Parathyroid adenoma (tissue), 2 donors: Measurements from ENCODE around the gene SEMA3A.
A peak's percentile ranks its signal among the peaks of the same experiment; 100 is the strongest.

Source experiments
- H2AFZ ChIP-seq: fragments of 300-600 bp; sonication (generic); one replicate; pipeline ENCODE4 v1.7.0; 2017; ENCODE audit warnings: antibody characterized with exemption, mild to moderate bottlenecking
- H3K27ac ChIP-seq: fragments of 300-600 bp; sonication (generic); one replicate; pipeline ENCODE4 v1.7.0; 2017
- H3K27me3 ChIP-seq: fragments of 300-600 bp; sonication (generic); one replicate; pipeline ENCODE4 v1.7.0; 2017; ENCODE audit warnings: low read length; ENCODE audit not compliant: control insufficient read depth, insufficient read depth
- H3K36me3 ChIP-seq: fragments of 300-600 bp; sonication (generic); one replicate; pipeline ENCODE4 v1.7.0; 2017; ENCODE audit warnings: low read length; ENCODE audit not compliant: control insufficient read depth, insufficient read depth
- H3K4me1 ChIP-seq: fragments of 300-600 bp; sonication (generic); one replicate; pipeline ENCODE4 v1.7.0; 2017; ENCODE audit warnings: control low read depth
- H3K4me2 ChIP-seq: fragments of 300-600 bp; sonication (generic); one replicate; pipeline ENCODE4 v1.7.0; 2017; ENCODE audit warnings: low read length
- H3K4me3 ChIP-seq: fragments of 300-600 bp; sonication (generic); one replicate; pipeline ENCODE4 v1.7.0; 2017; ENCODE audit warnings: low read depth, low read length
- H3K79me2 ChIP-seq: fragments of 300-600 bp; sonication (generic); one replicate; pipeline ENCODE4 v1.7.0; 2017; ENCODE audit warnings: control low read depth
- H3K9ac ChIP-seq: fragments of 300-600 bp; sonication (generic); one replicate; pipeline ENCODE4 v1.7.0; 2017; ENCODE audit warnings: mild to moderate bottlenecking
- H3K9me3 ChIP-seq: fragments of 300-600 bp; sonication (generic); one replicate; pipeline ENCODE4 v1.7.0; 2017; ENCODE audit warnings: low read length; ENCODE audit not compliant: control insufficient read depth
- TF ChIP-seq, protein P1 (sequence below): fragments of 300-600 bp; sonication (generic); IDR thresholded peaks from one replicate; pipeline ENCODE4 v1.7.0; 2017; ENCODE audit warnings: antibody characterized with exemption, mild to moderate bottlenecking
- donor health status: primary hyperparathyroidism.

The SEMA3A gene

DNA sequence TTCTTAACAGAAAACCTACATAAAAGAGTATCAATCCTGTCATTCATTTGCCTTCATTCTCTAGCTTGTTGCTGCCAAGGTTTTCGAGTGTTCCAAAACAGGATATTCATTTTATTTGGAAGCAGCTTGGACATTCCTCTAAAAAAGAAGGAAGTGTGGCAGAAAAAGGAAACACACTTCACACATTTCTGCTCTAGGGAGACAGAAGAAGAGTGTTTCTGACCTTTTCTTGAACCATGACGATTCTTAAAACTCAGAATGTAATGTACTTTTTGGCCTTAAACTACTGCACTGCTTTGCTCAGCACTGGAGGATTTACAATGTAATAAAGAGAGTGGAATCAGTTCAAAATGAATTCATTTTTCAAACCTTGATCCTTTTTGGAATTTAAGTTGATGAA is 81.3 kb downstream of the SEMA3A start:
- Histone ChIP-seq H3K4me2 (peak overlapping the region; percentile 13), H2AFZ (no peak overlapping the region), H3K27ac (peak overlapping the region; percentile 17), H3K79me2 (no peaks in the 10 kb centered on the region), H3K9ac (no peak overlapping the region), H3K27me3 (no peaks in the 10 kb centered on the region), H3K4me1 (no peaks in the 10 kb centered on the region), H3K9me3 (no peaks in the 10 kb centered on the region), H3K4me3 (no peak overlapping the region), H3K36me3 (no peaks in the 10 kb centered on the region)
- TF ChIP-seq, protein P1, sequence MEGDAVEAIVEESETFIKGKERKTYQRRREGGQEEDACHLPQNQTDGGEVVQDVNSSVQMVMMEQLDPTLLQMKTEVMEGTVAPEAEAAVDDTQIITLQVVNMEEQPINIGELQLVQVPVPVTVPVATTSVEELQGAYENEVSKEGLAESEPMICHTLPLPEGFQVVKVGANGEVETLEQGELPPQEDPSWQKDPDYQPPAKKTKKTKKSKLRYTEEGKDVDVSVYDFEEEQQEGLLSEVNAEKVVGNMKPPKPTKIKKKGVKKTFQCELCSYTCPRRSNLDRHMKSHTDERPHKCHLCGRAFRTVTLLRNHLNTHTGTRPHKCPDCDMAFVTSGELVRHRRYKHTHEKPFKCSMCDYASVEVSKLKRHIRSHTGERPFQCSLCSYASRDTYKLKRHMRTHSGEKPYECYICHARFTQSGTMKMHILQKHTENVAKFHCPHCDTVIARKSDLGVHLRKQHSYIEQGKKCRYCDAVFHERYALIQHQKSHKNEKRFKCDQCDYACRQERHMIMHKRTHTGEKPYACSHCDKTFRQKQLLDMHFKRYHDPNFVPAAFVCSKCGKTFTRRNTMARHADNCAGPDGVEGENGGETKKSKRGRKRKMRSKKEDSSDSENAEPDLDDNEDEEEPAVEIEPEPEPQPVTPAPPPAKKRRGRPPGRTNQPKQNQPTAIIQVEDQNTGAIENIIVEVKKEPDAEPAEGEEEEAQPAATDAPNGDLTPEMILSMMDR = no peak

DNA sequence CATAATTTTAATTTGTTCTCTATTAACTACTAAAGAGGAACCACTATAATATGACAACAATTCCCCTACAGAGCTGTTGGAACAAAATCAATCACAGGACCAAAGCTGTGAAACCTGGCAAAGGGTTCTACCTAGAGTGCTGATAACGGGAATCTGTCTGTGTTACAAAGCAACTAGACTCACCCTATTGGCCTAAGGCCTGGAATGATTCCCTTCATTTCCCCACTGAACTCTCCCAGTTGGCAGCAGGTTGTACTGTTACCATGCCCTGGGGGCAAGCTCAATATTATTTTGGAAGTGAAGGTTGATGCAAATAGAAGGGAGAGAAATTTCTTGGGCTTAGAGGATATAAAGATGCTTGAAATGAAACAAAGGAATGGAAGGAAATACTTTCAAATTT is 81.8 kb downstream of the SEMA3A start:
- Histone ChIP-seq H3K4me3 (no peak overlapping the region), H2AFZ (no peak overlapping the region), H3K9me3 (no peaks in the 10 kb centered on the region), H3K79me2 (no peaks in the 10 kb centered on the region), H3K27ac (no peak overlapping the region), H3K36me3 (no peaks in the 10 kb centered on the region), H3K4me2 (no peak overlapping the region), H3K9ac (no peak overlapping the region), H3K27me3 (no peaks in the 10 kb centered on the region), H3K4me1 (no peaks in the 10 kb centered on the region)
- TF ChIP-seq, protein P1 = no peak

DNA sequence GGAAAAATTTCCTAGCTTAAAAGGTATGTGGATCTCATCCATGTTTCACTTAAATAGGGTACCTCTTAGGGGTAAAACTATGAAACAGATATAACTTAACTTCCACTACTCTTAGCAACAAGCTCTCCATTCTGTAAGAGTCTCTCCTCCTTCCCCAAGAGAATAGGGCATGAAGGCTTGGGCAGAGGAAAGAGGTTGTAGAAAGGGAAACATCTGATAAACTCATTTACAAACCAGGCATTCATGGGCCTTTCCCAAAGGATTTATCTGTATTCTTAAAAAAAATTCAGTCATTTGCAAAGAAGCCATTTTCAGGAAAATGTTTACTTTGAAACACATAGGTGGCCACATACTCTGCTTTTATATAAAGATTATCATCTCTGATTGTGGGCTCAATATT is 82.7 kb downstream of the SEMA3A start:
- H3K9ac ChIP-seq = no peak overlapping the region
- no peaks in the 10 kb centered on the region for H3K36me3 ChIP-seq
- TF ChIP-seq, protein P1 = no peak
- no peaks in the 10 kb centered on the region for H3K27me3 ChIP-seq
- no peak overlapping the region for H3K27ac ChIP-seq
- H2AFZ ChIP-seq = no peak overlapping the region
- H3K4me2 ChIP-seq = no peak overlapping the region
- H3K79me2 ChIP-seq = no peaks in the 10 kb centered on the region
- no peaks in the 10 kb centered on the region for H3K9me3 ChIP-seq
- H3K4me1 ChIP-seq = no peaks in the 10 kb centered on the region
- no peak overlapping the region for H3K4me3 ChIP-seq

DNA sequence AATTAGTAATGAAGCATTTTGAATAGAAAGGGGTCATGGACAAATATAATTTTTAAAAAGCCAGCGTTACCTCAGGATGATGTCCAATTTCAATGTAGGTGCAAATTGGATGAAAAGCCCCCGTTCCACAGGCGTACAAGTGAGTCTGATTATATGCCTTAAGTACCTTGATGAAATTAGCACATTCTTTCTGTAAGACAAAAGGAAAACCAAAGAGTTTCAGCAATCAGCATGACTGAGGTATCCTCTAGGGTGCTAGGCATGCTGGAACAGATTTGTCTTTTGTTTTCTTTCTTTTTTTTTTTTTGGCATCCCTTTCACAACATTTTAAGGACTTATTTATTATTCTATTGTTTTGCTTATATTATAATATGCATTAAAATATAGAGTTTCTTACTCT is 84.2 kb downstream of the SEMA3A start:
- TF ChIP-seq, protein P1 = no peak
- Histone ChIP-seq H3K79me2 (no peaks in the 10 kb centered on the region), H2AFZ (no peak overlapping the region), H3K9me3 (no peaks in the 10 kb centered on the region), H3K27ac (no peak overlapping the region), H3K4me3 (no peak overlapping the region), H3K4me1 (no peaks in the 10 kb centered on the region), H3K36me3 (no peaks in the 10 kb centered on the region), H3K9ac (no peak overlapping the region), H3K4me2 (no peak overlapping the region), H3K27me3 (no peaks in the 10 kb centered on the region)

DNA sequence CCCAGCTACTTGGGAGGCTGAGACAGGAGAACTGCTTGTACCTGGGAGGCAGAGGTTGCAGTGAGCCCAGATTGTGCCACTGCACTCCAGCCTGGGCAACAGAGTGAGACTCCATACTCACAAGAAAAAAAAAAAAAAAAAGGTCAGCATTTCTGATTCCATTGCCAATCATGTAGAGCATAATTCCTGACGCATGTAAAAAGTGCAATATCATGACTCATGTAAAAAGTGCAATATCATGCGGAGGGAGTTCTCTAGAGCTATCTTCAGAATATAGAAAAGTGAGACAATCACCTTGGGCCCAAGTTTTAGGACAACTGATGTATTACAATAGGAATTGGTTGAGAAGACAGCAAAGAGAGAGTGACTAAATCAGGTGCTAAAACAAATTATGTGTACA is 85.8 kb downstream of the SEMA3A start:
- no peak overlapping the region for H2AFZ ChIP-seq
- no peaks in the 10 kb centered on the region for H3K9me3 ChIP-seq
- H3K27ac ChIP-seq = no peak overlapping the region
- H3K4me2 ChIP-seq = no peak overlapping the region
- no peaks in the 10 kb centered on the region for H3K79me2 ChIP-seq
- no peaks in the 10 kb centered on the region for H3K36me3 ChIP-seq
- H3K4me3 ChIP-seq = no peak overlapping the region
- no peaks in the 10 kb centered on the region for H3K27me3 ChIP-seq
- H3K9ac ChIP-seq = no peak overlapping the region
- TF ChIP-seq, protein P1 = no peak
- no peaks in the 10 kb centered on the region for H3K4me1 ChIP-seq
